ENCODE measurements around the gene CNTN1. TPM values are rescaled to one million over a fixed set of nuclear protein-coding genes. Genes with fewer than 3 reads are reported as not detected.
"Not testable (repeated sequence)": the region's sequence is repeated elsewhere in the genome, so short reads cannot be mapped to it uniquely, and the experiment has no call there.

Gene CNTN1
- polyA plus RNA-seq, 1 donor: 17.3 TPM

GRCh38 chr12:41032386-41032785 is 340.1 kb downstream of the CNTN1 start:
- no peak for DNase-seq (ENCODE audit: low read depth)

GRCh38 chr12:41034686-41035085 is 342.4 kb downstream of the CNTN1 start:
- no peak for DNase-seq (ENCODE audit: low read depth)

GRCh38 chr12:41039461-41039860 is 347.2 kb downstream of the CNTN1 start:
- no peak for DNase-seq (ENCODE audit: low read depth)

GRCh38 chr12:41045509-41045908 is 353.3 kb downstream of the CNTN1 start:
- DNase-seq (ENCODE audit: low read depth): no peak

GRCh38 chr12:41049033-41049432 is 356.8 kb downstream of the CNTN1 start:
- DNase-seq (ENCODE audit: low read depth): no peak

- no peak for DNase-seq (ENCODE audit: low read depth)
These were observed 359.7 kb downstream of the CNTN1 start for GRCh38 chr12:41051954-41052353.

- DNase-seq (ENCODE audit: low read depth): no peak
These were observed 360.2 kb downstream of the CNTN1 start for GRCh38 chr12:41052441-41052840.

GRCh38 chr12:41053046-41053445 is 360.8 kb downstream of the CNTN1 start:
- no peak for DNase-seq (ENCODE audit: low read depth)

- DNase-seq (ENCODE audit: low read depth): peak; percentile 22
These were observed 363.8 kb downstream of the CNTN1 start for GRCh38 chr12:41055875-41056577.

GRCh38 chr12:41058266-41058665 is 366.0 kb downstream of the CNTN1 start:
- DNase-seq (ENCODE audit: low read depth): no peak

GRCh38 chr12:41061192-41061591 is 369.0 kb downstream of the CNTN1 start:
- no peak for DNase-seq (ENCODE audit: low read depth)

GRCh38 chr12:41064411-41064810 is 372.2 kb downstream of the CNTN1 start:
- no peak for DNase-seq (ENCODE audit: low read depth)

GRCh38 chr12:41067941-41068645 is 375.9 kb downstream of the CNTN1 start:
- DNase-seq (ENCODE audit: low read depth): no peak

GRCh38 chr12:41073633-41074472 is 381.6 kb downstream of the CNTN1 start:
- no peak for DNase-seq (ENCODE audit: low read depth)

- DNase-seq (ENCODE audit: low read depth): no peak
These were observed 382.2 kb downstream of the CNTN1 start for GRCh38 chr12:41074473-41074769.

- DNase-seq (ENCODE audit: low read depth): no peak
These were observed 383.9 kb downstream of the CNTN1 start for GRCh38 chr12:41076114-41076513.

GRCh38 chr12:41081241-41081640 is 389.0 kb downstream of the CNTN1 start:
- not testable (repeated sequence) for DNase-seq (ENCODE audit: low read depth)

GRCh38 chr12:41089438-41089837 is 397.2 kb downstream of the CNTN1 start:
- DNase-seq (ENCODE audit: low read depth): no peak

- DNase-seq (ENCODE audit: low read depth): no peak
These were observed 399.9 kb downstream of the CNTN1 start for GRCh38 chr12:41092115-41092514.

GRCh38 chr12:41096797-41097196 is 404.6 kb downstream of the CNTN1 start:
- no peak for DNase-seq (ENCODE audit: low read depth)

GRCh38 chr12:41100572-41100971 is 408.3 kb downstream of the CNTN1 start:
- no peak for DNase-seq (ENCODE audit: low read depth)

- no peak for DNase-seq (ENCODE audit: low read depth)
These were observed 409.6 kb downstream of the CNTN1 start for GRCh38 chr12:41101806-41102205.

GRCh38 chr12:41103614-41104013 is 411.4 kb downstream of the CNTN1 start:
- no peak for DNase-seq (ENCODE audit: low read depth)
